Stimulated activated CD4-positive, alpha-beta T cell treated with anti-CD3 and anti-CD28 coated beads, TNF-alpha, amount 100 ng/mL, for 1 hour (primary cell): Measurements from ENCODE around the gene CTIF.

Source experiments
- DNase-seq, 3 donors: peaks; one replicate each; pipeline ENCODE4 v3.0.0-alpha.2; 2020; ENCODE audit warnings: low read depth in 3 of 3, low spot score in 1 of 3

Gene CTIF

DNA sequence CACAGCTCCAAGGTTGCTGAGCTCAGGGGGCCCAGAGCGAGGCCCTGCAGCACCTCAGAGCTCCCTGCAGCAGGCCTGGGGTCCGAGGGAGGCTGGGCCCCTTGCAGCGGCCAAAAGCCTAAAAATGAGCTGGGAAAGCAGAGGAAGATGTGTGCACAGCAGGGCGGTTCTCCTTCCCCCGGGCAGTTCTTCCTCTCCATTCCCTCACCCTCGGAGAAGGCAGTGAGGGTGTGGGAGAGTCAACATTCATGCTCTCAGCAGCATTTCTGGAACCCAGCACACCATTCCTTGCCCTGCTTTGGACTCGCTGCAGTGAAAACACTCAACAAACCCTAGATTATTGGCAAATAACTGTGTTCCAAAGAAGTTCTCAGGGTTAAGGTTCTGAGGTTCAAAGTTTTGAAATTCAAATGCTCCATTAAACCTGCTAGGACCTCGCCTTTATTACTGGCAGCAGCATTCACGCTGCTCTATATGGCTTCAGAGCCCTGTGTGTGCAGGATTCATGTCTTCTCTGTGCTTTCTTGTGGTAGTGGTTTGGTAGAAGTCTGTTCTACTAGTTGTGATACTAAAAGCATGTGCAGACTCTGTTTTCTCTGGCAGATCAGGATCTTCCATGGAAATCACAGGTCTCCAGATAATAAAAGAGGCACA, 79.1 kb downstream of the CTIF start:
- no peak for DNase-seq

DNA sequence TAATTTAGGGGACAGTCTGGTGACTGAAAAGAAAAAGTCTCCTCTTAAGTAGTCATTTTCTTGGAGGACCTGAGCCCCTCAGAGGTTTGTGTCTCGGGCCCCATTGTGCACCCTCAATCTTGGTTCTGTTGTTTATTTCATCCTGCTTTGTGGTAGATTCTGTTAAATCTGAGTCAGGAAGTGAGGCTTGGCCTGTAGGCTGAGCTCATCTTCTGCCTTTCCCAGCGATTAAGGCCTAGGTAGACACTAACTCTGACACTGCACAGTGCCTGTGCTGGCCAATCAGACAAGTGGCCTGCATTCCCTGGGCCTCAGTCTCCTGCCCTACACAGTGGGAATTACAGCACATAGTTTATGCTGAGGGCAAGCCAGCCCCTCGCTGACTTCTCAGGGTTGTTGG, 80.2 kb downstream of the CTIF start:
- no peak for DNase-seq

DNA sequence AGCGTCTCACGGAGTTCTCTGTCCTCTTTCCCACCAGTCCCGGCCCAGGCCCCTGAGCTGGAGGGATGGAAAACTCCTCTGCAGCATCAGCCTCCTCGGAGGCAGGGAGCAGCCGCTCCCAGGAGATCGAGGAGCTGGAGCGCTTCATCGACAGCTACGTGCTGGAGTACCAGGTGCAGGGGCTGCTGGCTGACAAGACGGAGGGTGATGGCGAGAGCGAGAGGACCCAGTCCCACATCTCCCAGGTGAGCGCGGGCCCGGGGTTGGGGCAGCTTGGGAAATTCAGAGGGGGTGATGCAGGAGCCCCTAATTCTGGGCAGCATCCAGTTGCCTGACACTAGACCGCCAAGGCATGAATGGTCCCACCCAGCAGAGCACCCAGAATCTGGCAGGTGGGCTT, 80.7 kb downstream of the CTIF start:
- no peak for DNase-seq

DNA sequence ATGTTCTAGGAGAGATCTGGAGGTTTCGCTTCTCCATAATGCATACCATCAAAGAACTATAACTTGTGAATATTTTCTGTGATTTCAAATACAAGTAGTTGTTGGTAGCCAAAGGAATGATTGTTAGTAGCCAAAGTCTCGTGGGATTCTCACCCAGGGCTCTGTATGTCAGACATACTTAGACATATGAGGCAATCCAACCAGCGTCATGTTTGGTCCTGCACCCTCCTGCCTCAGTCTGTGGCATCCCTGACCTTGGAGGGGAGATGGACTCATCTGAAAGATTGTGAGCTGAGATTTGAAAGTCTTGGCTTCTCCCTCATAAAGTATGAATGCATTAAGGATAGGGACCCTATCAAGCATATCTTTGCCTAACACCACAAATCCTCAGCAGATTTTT, 81.2 kb downstream of the CTIF start:
- no peak for DNase-seq

DNA sequence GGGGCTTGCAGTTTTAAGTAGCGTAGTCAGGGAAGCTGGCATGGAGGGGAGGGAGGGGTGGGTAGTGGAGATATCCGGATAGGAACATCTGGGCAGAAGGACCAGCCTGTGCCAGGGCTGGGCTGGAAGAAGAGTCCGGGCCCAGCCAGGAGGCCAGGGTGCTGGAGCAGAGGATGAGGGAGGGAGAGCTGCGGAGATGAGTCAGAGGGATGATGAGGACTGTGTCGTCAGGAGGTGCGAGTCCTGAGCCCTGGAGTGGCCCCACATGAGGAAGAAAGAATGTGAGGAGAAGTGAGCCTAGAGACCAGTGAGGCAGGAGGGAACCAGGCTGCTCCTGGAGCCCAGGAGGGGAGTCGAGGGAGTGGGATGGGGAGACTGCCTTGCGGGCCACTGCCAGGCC, 82.4 kb downstream of the CTIF start:
- DNase-seq: no peak

DNA sequence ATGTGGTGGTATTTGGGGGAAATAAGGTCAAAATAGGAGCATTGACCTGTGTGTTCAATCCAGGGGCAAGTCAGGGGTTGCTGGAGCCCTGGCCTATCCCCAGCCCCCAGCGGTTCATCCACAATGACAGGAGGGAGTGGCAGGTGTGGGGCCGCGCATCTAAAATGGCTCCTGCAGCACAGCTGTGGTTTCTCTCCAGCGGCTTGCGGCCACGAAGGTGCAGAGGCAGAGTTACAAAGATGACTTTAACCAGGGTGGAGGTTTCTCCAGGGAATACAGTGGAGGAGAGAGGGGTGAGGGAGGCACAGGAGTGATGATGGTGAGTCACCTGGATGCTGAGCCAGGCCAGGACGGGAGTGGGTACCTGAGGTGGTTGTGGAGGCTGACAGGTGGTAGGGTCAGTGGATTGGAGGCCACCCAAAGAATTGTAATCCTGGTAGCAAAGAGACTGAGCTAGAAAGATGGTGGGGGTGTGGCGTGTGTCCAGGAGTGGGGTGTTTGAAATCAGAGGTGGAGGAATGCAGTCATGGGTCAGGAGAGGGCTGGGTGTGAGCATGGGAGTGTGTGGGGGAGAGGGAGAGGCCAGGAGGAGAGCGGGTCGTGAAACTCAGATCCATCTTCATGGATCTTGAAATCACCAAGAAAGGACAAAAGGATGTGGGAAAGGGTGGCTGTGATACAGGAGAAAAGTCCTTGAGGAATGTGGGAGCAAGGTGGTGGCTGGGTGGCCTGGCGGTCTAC, 83.2 kb downstream of the CTIF start:
- no peak for DNase-seq

DNA sequence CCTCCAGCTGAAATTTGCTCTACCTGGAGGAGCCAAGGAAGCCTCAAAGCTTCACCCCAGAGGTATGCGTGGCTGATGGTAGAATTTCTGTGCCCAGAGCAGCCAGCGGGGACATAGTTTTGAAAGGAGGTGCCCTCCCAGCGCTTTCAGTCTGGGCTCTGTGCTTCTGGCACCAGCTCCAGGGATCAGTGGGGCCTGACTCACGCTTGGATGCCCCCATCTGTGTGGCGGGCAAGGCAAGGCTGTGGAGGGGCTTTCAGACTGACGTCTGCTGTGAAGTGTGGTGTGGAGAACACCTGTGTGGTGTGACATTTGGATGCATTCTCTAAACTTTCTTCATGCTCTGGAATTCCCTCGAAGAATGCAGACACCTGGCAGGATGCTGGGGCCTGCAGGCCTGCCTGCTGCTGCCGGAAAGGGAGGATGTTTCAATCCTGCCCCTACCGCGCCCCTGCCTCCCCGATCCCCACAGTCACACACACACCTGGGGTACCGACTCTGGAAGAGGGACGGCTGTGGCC, 84.1 kb downstream of the CTIF start:
- no peak for DNase-seq

DNA sequence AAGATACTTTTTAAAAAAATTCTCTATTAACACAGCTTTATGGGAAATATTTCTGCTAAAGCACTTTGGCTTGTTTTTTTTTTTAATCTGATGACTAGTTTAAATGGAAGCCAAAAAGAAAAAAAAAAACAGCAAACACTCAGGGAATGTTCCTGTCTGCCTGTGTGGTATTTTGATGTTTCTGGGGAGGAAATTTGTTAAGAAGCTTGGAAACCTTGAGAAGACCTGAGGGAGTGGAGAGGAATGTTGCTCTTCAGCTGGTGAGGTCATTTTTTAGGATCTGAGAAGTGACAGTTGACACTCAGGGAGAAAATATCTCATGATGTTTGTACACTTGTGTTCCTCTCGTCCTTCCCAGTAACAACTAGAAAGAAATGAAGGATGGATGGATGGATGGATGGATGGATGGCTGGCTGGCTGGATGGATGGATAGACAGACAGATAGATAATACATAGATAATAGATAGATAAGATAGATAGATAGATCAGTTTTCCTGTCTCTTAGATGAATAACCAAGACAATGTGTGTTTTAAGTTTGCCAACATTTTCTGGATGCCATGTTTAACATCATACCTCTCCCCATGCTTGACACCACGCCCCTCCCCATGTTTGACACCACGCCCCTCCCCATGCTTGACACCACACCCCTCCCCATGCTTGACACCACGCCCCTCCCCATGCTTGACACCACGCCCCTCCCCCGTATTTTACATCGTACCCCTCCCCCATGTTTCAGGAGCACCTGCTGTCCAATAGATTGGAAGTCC, 84.8 kb downstream of the CTIF start:
- DNase-seq: no peak

DNA sequence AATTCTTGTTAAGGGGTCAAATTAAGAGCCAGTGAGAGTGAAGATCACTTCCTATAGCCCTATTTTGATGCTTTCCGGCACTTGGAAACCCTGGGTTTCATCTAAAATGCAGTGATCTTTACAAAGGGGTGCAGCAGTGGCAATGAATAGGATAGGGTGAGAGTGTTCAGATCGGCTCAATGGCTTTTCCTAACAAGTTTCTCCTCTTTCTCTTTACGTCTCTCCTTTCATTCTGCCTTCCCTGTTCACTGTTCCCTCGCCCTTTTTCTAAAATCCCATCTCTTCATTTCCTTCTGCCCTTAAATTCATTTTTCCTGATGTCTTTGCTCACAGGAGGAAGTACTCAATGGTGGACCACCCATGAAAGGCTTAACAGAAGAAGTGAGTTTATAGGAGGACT, 86.0 kb downstream of the CTIF start:
- no peak for DNase-seq

DNA sequence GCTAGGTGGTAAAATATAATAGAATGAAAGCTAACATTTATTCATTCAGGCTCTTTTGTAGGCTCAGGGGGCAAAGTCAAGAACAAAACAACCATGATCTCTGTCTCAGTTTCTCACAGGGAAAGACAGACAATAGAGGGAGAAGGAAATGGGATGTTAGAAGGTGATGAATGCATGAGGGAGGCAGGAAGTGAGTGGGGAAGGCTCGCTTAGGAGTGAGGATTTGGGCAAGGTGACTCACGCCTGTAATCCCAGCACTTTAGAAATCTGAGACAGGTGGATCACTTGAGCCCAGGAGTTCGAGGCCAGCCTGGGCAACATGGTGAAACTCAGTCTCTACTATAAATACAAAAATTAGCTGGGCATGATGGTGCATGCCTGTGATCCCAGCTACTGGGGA, 88.4 kb downstream of the CTIF start:
- no peak for DNase-seq

DNA sequence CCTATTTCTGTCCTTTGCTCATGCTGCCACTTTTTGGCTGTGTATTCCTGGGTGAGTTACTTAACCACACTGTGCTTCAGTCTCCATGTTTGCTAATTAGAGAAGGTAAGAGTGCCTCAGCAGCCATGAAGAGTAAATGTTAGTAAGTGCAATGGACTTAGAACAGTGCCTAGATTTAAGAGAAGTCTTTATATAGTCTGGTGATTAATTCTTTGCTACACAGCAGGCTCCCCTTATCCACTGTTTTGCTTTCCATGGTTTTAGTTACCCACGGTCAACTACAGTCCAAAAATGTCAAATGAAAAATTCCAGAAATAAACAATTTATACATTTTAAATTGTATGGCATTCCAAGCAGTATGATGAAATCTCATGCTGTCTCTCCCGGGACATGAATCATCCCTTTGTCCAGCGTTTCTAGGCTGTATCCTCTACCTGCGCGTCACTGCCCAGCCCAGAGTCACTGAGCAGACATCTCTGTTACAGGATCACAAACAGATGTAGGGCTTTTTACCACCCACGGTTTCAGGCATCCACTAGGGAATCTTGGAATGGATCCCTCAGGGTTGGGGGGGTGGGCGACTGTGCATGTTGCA, 91.0 kb downstream of the CTIF start:
- DNase-seq: no peak

DNA sequence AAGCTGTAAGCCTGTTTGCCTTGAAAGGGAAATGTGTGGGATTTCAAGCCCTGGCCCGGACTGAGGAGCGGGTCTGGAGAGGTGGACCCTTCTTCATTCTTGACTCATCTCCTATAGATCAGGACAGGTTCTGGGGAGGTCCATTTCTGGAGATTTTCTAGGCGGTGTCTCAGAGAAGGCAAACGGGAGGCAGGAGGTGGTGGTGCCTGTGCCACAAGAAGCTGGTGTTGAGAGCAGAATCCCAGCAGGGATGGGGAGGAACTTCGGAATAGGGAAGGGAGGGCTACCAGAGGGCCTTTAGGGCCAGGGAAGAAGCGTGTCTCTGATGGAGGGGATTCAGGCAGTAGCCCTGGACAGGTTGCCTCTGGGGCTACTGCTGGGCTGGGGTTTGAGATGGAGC, 93.0 kb downstream of the CTIF start:
- no peak for DNase-seq

DNA sequence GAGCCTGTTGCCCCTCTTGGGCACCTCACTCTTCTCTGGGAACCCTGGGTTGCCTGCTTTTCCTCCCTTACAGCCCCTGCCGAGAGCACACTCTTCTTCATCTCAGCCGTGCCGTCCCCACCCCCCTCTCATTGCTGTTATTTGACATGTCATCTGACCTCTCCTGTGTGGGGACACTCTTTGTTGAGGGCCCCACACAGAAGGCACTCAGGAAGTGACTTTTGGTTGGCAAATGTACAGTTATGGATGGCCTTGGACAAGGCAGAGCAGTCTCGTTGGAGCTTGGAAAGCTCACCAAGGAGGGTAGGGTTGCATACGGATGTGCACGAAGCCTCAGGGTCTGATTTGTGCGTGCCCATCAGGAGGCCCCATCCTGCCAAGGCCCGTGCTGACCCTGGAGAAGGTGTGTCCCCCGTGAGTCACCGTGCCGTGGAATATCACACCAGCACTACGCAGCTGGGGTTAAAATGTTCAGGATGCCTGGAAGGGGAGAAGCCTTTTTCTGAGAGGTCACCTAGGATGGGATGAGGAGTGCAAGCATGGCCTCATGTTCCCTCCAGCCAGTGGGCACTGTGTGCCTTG, 93.9 kb downstream of the CTIF start:
- DNase-seq: no peak

DNA sequence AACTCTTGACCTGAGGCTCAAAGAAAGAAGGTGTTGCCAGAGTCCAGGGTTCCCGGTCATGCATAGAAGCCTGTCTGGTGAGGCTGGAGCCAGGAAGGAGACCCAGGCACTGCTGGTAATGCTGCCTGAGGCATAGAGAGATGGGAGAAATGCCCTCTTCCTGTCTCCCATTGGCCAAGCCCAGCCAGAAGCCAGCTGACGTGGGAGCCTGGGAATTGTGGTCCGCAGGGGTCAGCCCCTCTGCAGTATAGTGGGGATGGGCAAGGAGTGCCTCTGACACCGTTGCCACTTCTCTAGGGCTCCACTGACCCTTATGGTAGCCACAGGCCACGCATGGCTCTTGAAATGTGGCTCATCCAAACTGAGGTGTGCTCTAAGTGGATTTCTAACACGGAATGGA, 95.7 kb downstream of the CTIF start:
- no peak for DNase-seq

DNA sequence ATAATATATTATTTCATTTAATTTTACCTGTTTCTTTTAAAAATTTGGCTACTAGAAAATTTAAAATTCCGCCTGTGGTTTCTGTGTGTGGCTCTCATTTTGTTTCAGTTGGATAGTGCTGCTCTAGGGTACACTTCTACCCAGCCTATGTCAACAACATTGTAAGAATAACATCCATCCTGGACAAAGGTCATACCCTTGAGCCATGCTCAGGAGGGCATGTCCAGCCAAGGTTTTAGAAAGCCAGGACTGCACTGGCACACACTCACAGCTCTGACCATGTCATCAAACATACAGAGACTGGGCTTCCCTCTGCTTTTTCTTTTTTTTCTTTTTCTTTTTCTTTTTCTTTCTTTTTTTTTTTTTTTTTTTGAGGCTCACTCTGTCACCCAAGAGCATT, 96.1 kb downstream of the CTIF start:
- no peak for DNase-seq

DNA sequence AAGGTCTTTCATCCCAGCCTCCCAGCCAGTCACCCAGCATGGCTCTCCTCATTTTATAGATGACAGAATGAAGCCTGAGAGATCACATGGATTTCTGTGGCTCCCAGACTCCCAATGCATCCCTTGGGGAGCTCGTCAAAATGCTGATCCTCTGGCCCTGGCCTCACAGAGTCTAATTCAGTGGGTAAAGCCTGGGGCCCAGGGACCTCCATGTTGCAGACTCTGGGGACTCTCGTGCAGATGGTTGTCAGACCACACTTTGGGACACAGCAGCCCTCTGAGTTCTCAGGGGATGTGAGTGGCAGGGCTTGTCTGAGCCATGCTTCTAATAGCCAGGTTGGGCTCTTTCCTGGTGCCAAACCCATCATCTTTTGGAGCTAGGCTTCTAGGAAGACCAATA, 97.0 kb downstream of the CTIF start:
- DNase-seq: no peak

DNA sequence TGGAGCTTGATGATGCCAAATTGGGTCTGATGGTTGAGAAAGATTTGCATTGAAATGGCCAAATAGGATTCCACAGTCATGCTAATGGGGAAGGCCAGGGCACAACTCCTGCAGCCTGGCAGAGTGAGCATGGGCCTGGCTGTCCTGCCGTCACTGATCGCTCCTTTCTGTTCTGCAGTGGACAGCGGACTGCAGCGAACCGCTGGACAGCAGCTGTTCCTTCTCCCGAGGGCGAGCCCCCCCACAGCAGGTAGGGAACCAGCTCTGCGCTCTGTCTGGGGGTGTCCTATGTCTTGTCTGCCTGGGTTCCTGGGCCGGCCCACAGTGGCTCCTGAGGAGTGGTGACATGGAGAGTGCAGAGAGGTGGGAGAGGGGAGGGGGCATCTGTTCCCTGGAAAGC, 97.6 kb downstream of the CTIF start:
- DNase-seq: no peak

DNA sequence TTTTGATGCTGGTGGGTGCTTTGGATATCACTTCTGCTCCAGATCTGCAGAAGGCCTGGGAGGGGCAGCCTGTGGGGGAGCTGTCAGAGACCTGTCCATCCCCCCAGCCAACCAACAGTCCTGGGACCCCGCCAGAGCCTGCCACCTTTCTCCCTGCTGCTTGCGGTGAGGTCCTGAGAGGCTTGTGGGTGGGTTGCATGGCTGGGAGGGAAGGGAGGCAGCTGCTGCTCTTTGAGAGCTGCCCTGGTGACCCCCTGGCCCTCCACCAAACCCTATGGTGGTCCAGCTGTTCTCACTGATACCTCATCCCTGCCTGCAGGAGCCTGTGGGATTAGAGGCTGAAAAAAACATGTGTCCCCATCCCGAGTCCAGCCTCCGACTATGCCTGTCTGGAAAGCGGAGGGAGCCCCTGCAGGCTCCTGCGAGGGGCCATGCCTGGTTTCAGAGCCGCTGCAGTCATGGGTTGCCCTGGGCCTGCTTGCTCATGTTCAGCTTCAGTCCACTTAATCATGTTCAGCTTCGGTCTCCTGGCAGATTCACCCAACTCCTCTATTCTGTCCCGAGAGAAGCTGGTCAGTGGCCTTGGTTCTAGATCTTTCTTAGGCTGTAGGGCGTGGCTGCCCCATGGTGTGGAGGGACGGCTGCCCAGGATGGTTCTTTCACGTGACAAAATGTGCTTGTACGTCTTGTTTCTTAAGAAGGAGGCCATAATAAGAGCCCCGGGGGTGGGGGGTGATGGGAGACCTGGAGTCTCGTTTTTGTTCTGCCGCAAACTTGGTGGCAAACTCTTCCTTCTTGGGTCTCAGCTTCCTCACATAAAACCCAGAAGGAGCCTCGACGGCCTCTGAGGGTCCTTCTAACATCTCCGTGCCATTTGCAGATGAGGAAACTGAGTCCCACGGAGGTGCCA, 98.5 kb downstream of the CTIF start:
- no peak for DNase-seq

DNA sequence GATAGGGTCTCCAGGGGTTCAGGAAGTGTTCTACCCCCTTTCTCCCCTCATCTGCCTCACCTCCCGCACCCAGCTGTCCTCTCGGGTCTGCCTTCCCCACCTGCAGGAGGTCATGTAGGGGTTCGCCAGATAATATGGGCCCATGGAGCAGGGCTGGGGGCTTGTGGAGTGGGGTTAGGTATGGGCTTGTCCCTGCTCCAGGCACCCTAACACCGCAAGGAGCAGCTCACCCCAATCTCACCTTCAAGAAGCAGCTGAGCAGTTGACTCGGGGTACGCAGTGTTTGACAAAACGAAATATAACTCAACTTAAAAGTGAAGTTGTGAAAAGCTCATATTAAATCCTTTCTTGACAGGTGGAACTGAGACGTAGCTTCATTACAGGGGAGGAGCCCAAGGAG, 99.6 kb downstream of the CTIF start:
- no peak for DNase-seq
